ENCODE results near the gene THNSL1.

- TF ChIP-seq CTCF (IDR thresholded peaks at IDR 0.05; ENCODE audit: poor library complexity, severe bottlenecking) (no peak), EZH2 (IDR thresholded peaks at IDR 0.05; ENCODE audit: borderline replicate concordance, insufficient read depth, low read length, poor library complexity, severe bottlenecking) (no peak), RAD21 (conservative IDR thresholded peaks at IDR 0.05) (no peak), SMC3 (conservative IDR thresholded peaks at IDR 0.05; ENCODE audit: poor library complexity) (no peak), TAF1 (IDR thresholded peaks at IDR 0.05; ENCODE audit: low read depth) (no peak), EP300 (conservative IDR thresholded peaks at IDR 0.05; ENCODE audit: poor library complexity, severe bottlenecking) (no peak), POLR2AphosphoS5 (IDR thresholded peaks at IDR 0.05) (no peak), REST (IDR thresholded peaks at IDR 0.05; ENCODE audit: borderline replicate concordance) (no peak), MXI1 (conservative IDR thresholded peaks at IDR 0.05; ENCODE audit: poor library complexity, severe bottlenecking) (no peak)
These were observed 23.8 kb upstream of the THNSL1 start for GRCh38 chr10:24992512-24993133.
